Measurements from ENCODE around the gene EPS8.

DNA sequence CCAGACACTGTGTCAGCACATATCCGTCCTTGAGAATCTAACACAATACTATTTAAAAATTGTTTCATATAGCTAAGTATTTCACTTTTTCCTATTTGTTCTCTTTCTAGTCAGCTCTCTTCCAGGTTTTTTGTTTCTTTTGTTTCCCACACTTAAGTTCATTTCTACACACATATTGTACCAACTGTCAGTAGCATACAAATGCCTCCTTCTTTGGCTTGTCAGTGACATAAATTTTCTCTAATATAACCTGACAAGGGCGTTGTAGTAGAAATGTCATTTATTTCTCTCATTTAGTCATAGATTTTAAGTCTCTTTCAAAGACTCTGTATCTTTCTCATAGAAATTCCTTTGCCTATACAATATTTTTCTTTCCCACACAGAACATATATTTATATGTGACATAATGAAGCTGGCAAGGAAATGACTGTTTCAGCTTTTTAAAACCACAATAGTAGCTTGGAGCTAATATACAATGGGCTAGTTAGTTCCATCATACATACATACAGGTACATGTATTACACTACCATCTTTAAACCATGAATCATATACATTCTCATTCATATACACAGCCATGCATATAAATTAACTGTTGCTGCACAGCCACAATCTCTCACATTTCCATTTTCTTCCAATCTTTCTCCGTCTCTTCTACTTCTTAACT is 42.3 kb upstream of the EPS8 start:
- TF ChIP-seq, protein P1, sequence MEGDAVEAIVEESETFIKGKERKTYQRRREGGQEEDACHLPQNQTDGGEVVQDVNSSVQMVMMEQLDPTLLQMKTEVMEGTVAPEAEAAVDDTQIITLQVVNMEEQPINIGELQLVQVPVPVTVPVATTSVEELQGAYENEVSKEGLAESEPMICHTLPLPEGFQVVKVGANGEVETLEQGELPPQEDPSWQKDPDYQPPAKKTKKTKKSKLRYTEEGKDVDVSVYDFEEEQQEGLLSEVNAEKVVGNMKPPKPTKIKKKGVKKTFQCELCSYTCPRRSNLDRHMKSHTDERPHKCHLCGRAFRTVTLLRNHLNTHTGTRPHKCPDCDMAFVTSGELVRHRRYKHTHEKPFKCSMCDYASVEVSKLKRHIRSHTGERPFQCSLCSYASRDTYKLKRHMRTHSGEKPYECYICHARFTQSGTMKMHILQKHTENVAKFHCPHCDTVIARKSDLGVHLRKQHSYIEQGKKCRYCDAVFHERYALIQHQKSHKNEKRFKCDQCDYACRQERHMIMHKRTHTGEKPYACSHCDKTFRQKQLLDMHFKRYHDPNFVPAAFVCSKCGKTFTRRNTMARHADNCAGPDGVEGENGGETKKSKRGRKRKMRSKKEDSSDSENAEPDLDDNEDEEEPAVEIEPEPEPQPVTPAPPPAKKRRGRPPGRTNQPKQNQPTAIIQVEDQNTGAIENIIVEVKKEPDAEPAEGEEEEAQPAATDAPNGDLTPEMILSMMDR (conservative IDR thresholded peaks at IDR 0.05), result no peak
- TF ChIP-seq ZFX (IDR thresholded peaks at IDR 0.05), result no peak

Measured in C4-2B (cell line).